Suprapubic skin (tissue), 4 donors: Measurements from ENCODE around the gene PIPOX. TPM values are rescaled to one million over a fixed set of nuclear protein-coding genes. Genes with fewer than 3 reads are reported as not detected.
A peak's percentile ranks its signal among the peaks of the same experiment; 100 is the strongest.

Experiments used
- DNase-seq, 2 donors: peaks; one replicate each; pipeline ENCODE4 v3.0.0-alpha.2; 2019; ENCODE audit warnings: low spot score in 2 of 2
- H3K27ac ChIP-seq: fragments of 200-600 bp; sonication (generic); one replicate; pipeline ENCODE4 v1.5.1; 2019
- H3K27me3 ChIP-seq: fragments of 200-600 bp; sonication (generic); one replicate; pipeline ENCODE4 v1.5.1; 2019
- H3K36me3 ChIP-seq: fragments of 200-600 bp; sonication (generic); one replicate; pipeline ENCODE4 v1.5.1; 2019
- H3K4me1 ChIP-seq: fragments of 200-600 bp; sonication (generic); one replicate; pipeline ENCODE4 v1.5.1; 2019
- H3K4me3 ChIP-seq: fragments of 200-600 bp; sonication (generic); one replicate; pipeline ENCODE4 v1.5.1; 2019; ENCODE audit warnings: mild to moderate bottlenecking
- H3K9me3 ChIP-seq: fragments of 200-600 bp; sonication (generic); one replicate; pipeline ENCODE4 v1.5.1; 2019
- CTCF ChIP-seq, 2 donors: fragments of 200-600 bp in 1 of 2; fragments of 450-650 bp in 1 of 2; sonication (generic) in 1 of 2; IDR thresholded peaks; one replicate each; pipeline ENCODE4 v1.5.1; 2016 to 2019; ENCODE audit warnings: antibody characterized with exemption in 2 of 2, mild to moderate bottlenecking in 1 of 2, moderate library complexity in 1 of 2
- EP300 ChIP-seq: sonication (generic); formaldehyde crosslinking; IDR thresholded peaks from one replicate; pipeline ENCODE4 v1.6.1; 2017; ENCODE audit warnings: antibody characterized with exemption
- POLR2A ChIP-seq, 2 donors: fragments of 450-650 bp; IDR thresholded peaks; one replicate each; pipeline ENCODE4 v1.6.1; 2017; ENCODE audit warnings: antibody characterized with exemption in 2 of 2, mild to moderate bottlenecking in 2 of 2, moderate library complexity in 2 of 2
- POLR2AphosphoS5 ChIP-seq, 3 donors: sonication (generic); formaldehyde crosslinking; IDR thresholded peaks; one replicate each; pipeline ENCODE4 v1.6.1; 2017; ENCODE audit warnings: antibody characterized with exemption in 3 of 3
- WGBS: methylation state at CpG from one replicate; pipeline ENCODE4 v1.1.5; 2018; 5-methylcytosine and 5-hydroxymethylcytosine counted together
- total RNA-seq, 4 donors: library from RNA; depleted of rRNA; stranded (reverse); fragments of >200 nt; gene quantifications; one replicate each; pipeline ENCODE4 v1.1.0, GENCODE V29; 2016

The PIPOX gene
- total RNA-seq, 4 donors from 2014 or later = 1.3 to 3.7 (median 3.0) TPM

- TF ChIP-seq CTCF (IDR thresholded peaks at IDR 0.05) (peak in 1 of 2 donors; percentile 13), POLR2A (IDR thresholded peaks at IDR 0.05) (no peak)
- no peak for DNase-seq
- Histone ChIP-seq H3K4me3 (peak within 1 kb of the TSS; percentile 8), H3K36me3 (no peaks in the 10 kb centered on the region), H3K9me3 (no peaks in the 10 kb centered on the region), H3K4me1 (peaks cover 11% of the 10 kb centered on the region), H3K27ac (no peak within 1 kb of the TSS), H3K27me3 (peaks cover 78% of the 10 kb centered on the region)
- 15% methylated on average over 13 of the region's 43 CpGs for WGBS
Observed at GRCh38 chr17:29005936-29006511, 36.9 kb upstream of the PIPOX start, which contains the start of gene SEZ6. TSS of gene SEZ6 (minus strand) at chr17:29006033. CDS start at chr17:29005869, 164 bp downstream.

GRCh38 chr17:29007456-29007855 lies 35.5 kb upstream of the PIPOX start:
- H3K9me3 ChIP-seq = no peaks in the 10 kb centered on the region
- 31% methylated on average over 2 of the region's 2 CpGs for WGBS
- H3K36me3 ChIP-seq = no peaks in the 10 kb centered on the region
- peaks cover 76% of the 10 kb centered on the region for H3K27me3 ChIP-seq
- DNase-seq = no peak
- no peak overlapping the region for H3K4me3 ChIP-seq
- no peak for TF ChIP-seq CTCF (IDR thresholded peaks at IDR 0.05)
- TF ChIP-seq EP300 = no peak
- no peak for TF ChIP-seq POLR2AphosphoS5 (IDR thresholded peaks at IDR 0.05)
- no peak for TF ChIP-seq POLR2A (IDR thresholded peaks at IDR 0.05)
- no peak overlapping the region for H3K27ac ChIP-seq
- H3K4me1 ChIP-seq = peaks cover 11% of the 10 kb centered on the region

GRCh38 chr17:29007860-29008455 lies 35.0 kb upstream of the PIPOX start:
- no peak for DNase-seq
- TF ChIP-seq POLR2A (IDR thresholded peaks at IDR 0.05) = no peak
- no peak for TF ChIP-seq CTCF (IDR thresholded peaks at IDR 0.05)
- no peak for TF ChIP-seq EP300
- no peak for TF ChIP-seq POLR2AphosphoS5 (IDR thresholded peaks at IDR 0.05)
- no peaks in the 10 kb centered on the region for H3K9me3 ChIP-seq
- H3K4me3 ChIP-seq = no peak overlapping the region
- peaks cover 72% of the 10 kb centered on the region for H3K27me3 ChIP-seq
- H3K27ac ChIP-seq = no peak overlapping the region
- 42% methylated on average over 2 of the region's 2 CpGs for WGBS
- no peaks in the 10 kb centered on the region for H3K36me3 ChIP-seq
- peaks cover 11% of the 10 kb centered on the region for H3K4me1 ChIP-seq

GRCh38 chr17:29008591-29008990 lies 34.4 kb upstream of the PIPOX start:
- H3K9me3 ChIP-seq = no peaks in the 10 kb centered on the region
- H3K27me3 ChIP-seq = peaks cover 66% of the 10 kb centered on the region
- no peak overlapping the region for H3K27ac ChIP-seq
- 63% methylated on average over 3 of the region's 3 CpGs for WGBS
- no peak for TF ChIP-seq POLR2AphosphoS5 (IDR thresholded peaks at IDR 0.05)
- no peak for TF ChIP-seq CTCF (IDR thresholded peaks at IDR 0.05)
- TF ChIP-seq POLR2A (IDR thresholded peaks at IDR 0.05) = no peak
- H3K4me1 ChIP-seq = peaks cover 11% of the 10 kb centered on the region
- H3K4me3 ChIP-seq = no peak overlapping the region
- no peaks in the 10 kb centered on the region for H3K36me3 ChIP-seq
- no peak for DNase-seq

GRCh38 chr17:29010129-29010528 lies 32.8 kb upstream of the PIPOX start:
- no peak for TF ChIP-seq EP300
- TF ChIP-seq POLR2A (IDR thresholded peaks at IDR 0.05) = no peak
- no peak for TF ChIP-seq POLR2AphosphoS5 (IDR thresholded peaks at IDR 0.05)
- TF ChIP-seq CTCF (IDR thresholded peaks at IDR 0.05) = no peak
- DNase-seq = no peak
- 43% methylated on average over 3 of the region's 3 CpGs for WGBS
- no peak overlapping the region for H3K4me3 ChIP-seq
- H3K4me1 ChIP-seq = peaks cover 11% of the 10 kb centered on the region
- H3K27me3 ChIP-seq = peaks cover 52% of the 10 kb centered on the region
- H3K36me3 ChIP-seq = no peaks in the 10 kb centered on the region
- H3K27ac ChIP-seq = no peak overlapping the region
- H3K9me3 ChIP-seq = no peaks in the 10 kb centered on the region
